ENCODE data around the gene WNK1.

WNK1 gene

DNA sequence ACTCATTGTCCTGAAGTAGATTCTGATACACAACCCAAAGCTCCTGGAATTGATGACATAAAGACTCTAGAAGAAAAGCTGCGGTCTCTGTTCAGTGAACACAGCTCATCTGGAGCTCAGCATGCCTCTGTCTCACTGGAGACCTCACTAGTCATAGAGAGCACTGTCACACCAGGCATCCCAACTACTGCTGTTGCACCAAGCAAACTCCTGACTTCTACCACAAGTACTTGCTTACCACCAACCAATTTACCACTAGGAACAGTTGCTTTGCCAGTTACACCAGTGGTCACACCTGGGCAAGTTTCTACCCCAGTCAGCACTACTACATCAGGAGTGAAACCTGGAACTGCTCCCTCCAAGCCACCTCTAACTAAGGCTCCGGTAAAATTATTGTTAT is 133.3 kb downstream of the WNK1 start:
- H3K4me3 ChIP-seq (ENCODE audit: low read depth, low read length) = no peak overlapping the region
- TF ChIP-seq, protein P1, sequence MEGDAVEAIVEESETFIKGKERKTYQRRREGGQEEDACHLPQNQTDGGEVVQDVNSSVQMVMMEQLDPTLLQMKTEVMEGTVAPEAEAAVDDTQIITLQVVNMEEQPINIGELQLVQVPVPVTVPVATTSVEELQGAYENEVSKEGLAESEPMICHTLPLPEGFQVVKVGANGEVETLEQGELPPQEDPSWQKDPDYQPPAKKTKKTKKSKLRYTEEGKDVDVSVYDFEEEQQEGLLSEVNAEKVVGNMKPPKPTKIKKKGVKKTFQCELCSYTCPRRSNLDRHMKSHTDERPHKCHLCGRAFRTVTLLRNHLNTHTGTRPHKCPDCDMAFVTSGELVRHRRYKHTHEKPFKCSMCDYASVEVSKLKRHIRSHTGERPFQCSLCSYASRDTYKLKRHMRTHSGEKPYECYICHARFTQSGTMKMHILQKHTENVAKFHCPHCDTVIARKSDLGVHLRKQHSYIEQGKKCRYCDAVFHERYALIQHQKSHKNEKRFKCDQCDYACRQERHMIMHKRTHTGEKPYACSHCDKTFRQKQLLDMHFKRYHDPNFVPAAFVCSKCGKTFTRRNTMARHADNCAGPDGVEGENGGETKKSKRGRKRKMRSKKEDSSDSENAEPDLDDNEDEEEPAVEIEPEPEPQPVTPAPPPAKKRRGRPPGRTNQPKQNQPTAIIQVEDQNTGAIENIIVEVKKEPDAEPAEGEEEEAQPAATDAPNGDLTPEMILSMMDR (IDR thresholded peaks at IDR 0.05; ENCODE audit: low read depth, low read length, missing control alignments) = no peak
- no peak for DNase-seq (ENCODE audit: low read depth)

- H3K4me3 ChIP-seq (ENCODE audit: low read depth, low read length) = no peak overlapping the region
- DNase-seq (ENCODE audit: low read depth) = no peak
- TF ChIP-seq, protein P1 (IDR thresholded peaks at IDR 0.05; ENCODE audit: low read depth, low read length, missing control alignments) = no peak
These were observed 133.8 kb downstream of the WNK1 start for GRCh38 chr12:886206-886605.

- DNase-seq (ENCODE audit: low read depth) = no peak
- no peak overlapping the region for H3K4me3 ChIP-seq (ENCODE audit: low read depth, low read length)
- TF ChIP-seq, protein P1 (IDR thresholded peaks at IDR 0.05; ENCODE audit: low read depth, low read length, missing control alignments) = no peak
These were observed 141.8 kb downstream of the WNK1 start for GRCh38 chr12:894226-894625.

DNA sequence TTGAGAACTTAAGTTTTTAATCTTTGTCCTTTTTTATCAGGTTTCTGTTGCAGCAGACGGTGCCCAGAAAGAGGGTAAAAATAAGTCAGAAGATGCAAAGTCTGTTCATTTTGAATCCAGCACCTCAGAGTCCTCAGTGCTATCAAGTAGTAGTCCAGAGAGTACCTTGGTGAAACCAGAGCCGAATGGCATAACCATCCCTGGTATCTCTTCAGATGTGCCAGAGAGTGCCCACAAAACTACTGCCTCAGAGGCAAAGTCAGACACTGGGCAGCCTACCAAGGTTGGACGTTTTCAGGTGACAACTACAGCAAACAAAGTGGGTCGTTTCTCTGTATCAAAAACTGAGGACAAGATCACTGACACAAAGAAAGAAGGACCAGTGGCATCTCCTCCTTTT is 143.7 kb downstream of the WNK1 start:
- TF ChIP-seq, protein P1 (IDR thresholded peaks at IDR 0.05; ENCODE audit: low read depth, low read length, missing control alignments) = no peak
- no peak overlapping the region for H3K4me3 ChIP-seq (ENCODE audit: low read depth, low read length)
- DNase-seq (ENCODE audit: low read depth) = no peak

DNA sequence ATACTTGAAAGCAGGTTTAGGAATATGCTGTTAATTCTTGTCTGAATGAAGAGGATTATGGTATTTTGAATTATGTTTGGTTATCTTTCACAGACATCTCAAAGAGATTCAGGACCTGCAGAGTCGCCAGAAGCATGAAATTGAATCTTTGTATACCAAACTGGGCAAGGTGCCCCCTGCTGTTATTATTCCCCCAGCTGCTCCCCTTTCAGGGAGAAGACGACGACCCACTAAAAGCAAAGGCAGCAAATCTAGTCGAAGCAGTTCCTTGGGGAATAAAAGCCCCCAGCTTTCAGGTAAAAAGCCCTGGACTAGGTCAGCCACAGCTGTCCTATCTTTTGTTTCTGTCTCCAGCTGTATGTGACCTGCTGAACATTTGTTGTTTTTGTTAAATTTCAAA is 145.0 kb downstream of the WNK1 start:
- TF ChIP-seq, protein P1 (IDR thresholded peaks at IDR 0.05; ENCODE audit: low read depth, low read length, missing control alignments) = no peak
- no peak overlapping the region for H3K4me3 ChIP-seq (ENCODE audit: low read depth, low read length)
- DNase-seq (ENCODE audit: low read depth) = no peak

DNA sequence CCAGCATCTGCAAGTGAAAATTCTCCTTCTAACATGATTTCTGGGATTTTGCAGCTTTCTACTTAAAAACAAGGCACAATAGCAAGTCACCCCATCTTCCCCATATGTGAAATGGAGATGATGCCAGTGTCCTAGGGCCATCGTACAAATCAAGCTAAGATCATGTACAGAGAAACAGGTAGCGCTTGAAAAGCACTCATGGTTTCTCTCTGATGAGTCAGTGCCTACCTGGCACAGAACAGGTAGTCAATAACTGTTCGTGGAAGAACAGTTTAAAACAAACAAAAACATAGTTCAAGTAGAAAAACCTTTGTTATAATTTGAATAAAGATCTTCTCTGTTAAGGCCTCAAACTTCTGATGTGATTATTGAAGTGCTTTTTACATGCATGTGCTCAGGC is 150.2 kb downstream of the WNK1 start:
- TF ChIP-seq, protein P1 (IDR thresholded peaks at IDR 0.05; ENCODE audit: low read depth, low read length, missing control alignments) = no peak
- no peak for DNase-seq (ENCODE audit: low read depth)
- H3K4me3 ChIP-seq (ENCODE audit: low read depth, low read length) = no peak overlapping the region

- no peak for DNase-seq (ENCODE audit: low read depth)
- TF ChIP-seq, protein P1 (IDR thresholded peaks at IDR 0.05; ENCODE audit: low read depth, low read length, missing control alignments) = no peak
- no peak overlapping the region for H3K4me3 ChIP-seq (ENCODE audit: low read depth, low read length)
These were observed 150.7 kb downstream of the WNK1 start for GRCh38 chr12:903055-903454.

Data from GM12864 (cell line).